GM12878 (cell line): ENCODE measurements around the gene ADGRV1. TPM values are rescaled to one million over a fixed set of nuclear protein-coding genes. Genes with fewer than 3 reads are reported as not detected.

Experiments
- ATAC-seq: fragments of 200-7000 bp; cut with Tn5 transposase; 3 replicates; pipeline ENCODE4 v1.9.1; 2020; ENCODE audit warnings: mild to moderate bottlenecking, moderate library complexity
- BruUV-seq: library from RNA; stranded (reverse); fragments of 400-500 nt; replicated peaks from 2 replicates; lab custom pipeline; 2021; lab: Mats Ljungman, UMichigan
- CTCF ChIA-PET: fragments of 300-600 bp; sonication (Branson Sonifier 250); formaldehyde crosslinking; extraction: SDS; loops from one replicate; lab custom pipeline; 2021; ENCODE audit warnings: inconsistent platforms; lab: Yijun Ruan, JAX
- POLR2A ChIA-PET: fragments of 350-600 bp; formaldehyde crosslinking; extraction: SDS; loops from one replicate; lab custom pipeline; 2021; ENCODE audit warnings: inconsistent platforms; lab: Charles Lee
- RAD21 ChIA-PET: fragments of 300-600 bp; sonication (Branson Sonifier 250); formaldehyde crosslinking; loops from one replicate; lab custom pipeline; 2023; ENCODE audit warnings: antibody characterized with exemption; ENCODE audit not compliant: unreplicated experiment; lab: Charles Lee
- SMC1A ChIA-PET: fragments of 300-600 bp; sonication (Branson Sonifier 250); formaldehyde crosslinking; loops from one replicate; lab custom pipeline; 2023; ENCODE audit not compliant: unreplicated experiment, uncharacterized antibody; lab: Charles Lee
- DNase-seq: peaks from one replicate; pipeline ENCODE4 v3.0.0-alpha.2; 2011; ENCODE audit warnings: low read depth, low spot score
- FAIRE-seq: peaks from 3 replicates; lab custom pipeline; 2011; peaks lifted over from hg19 to GRCh38; lab: Jason Lieb, UNC
- H2AFZ ChIP-seq: 2 replicates; pipeline ENCODE4 v1.6.0; 2011; ENCODE audit warnings: low read depth, low read length, control low read depth; ENCODE audit not compliant: control insufficient read depth
- H3K27ac ChIP-seq: 2 replicates; pipeline ENCODE4 v1.5.1; 2011; ENCODE audit warnings: control low read depth; ENCODE audit not compliant: control insufficient read depth, insufficient read depth
- H3K27me3 ChIP-seq, 2 experiments: replicated peaks in 1 of 2; 2 replicates each; pipeline versions ENCODE4 v1.6.0 to v1.6.1; 2011; ENCODE audit warnings: low read length in 1 of 2; ENCODE audit not compliant: control insufficient read depth in 2 of 2, insufficient read depth in 2 of 2
- H3K36me3 ChIP-seq, 2 experiments: 2 replicates each; pipeline ENCODE4 v1.5.1; 2011; ENCODE audit warnings: low read length in 1 of 2; ENCODE audit not compliant: control insufficient read depth in 2 of 2, insufficient read depth in 2 of 2
- H3K4me1 ChIP-seq: 2 replicates; pipeline ENCODE4 v1.6.1; 2011; ENCODE audit warnings: mild to moderate bottlenecking, low read length, moderate library complexity, mixed read lengths; ENCODE audit not compliant: control insufficient read depth, insufficient read depth
- H3K4me2 ChIP-seq: 2 replicates; pipeline ENCODE4 v1.6.0; 2011; ENCODE audit warnings: control low read depth; ENCODE audit not compliant: control insufficient read depth, insufficient read depth
- H3K4me3 ChIP-seq: fragments of 200-600 bp; sonication (generic); 2 replicates; pipeline ENCODE4 v1.5.1; 2016
- H3K79me2 ChIP-seq: 2 replicates; pipeline ENCODE4 v1.6.0; 2011; ENCODE audit warnings: low read length; ENCODE audit not compliant: control insufficient read depth, insufficient read depth
- H3K9ac ChIP-seq: 2 replicates; pipeline ENCODE4 v1.8.0; 2011; ENCODE audit warnings: low read length, control low read depth, mixed read lengths; ENCODE audit not compliant: control insufficient read depth, insufficient read depth
- H3K9me3 ChIP-seq: replicated peaks from 3 replicates; pipeline ENCODE4 v1.5.1; 2011; ENCODE audit warnings: mild to moderate bottlenecking, low read length; ENCODE audit not compliant: control insufficient read depth, insufficient read depth
- H4K20me1 ChIP-seq: 2 replicates; pipeline ENCODE4 v1.6.0; 2011; ENCODE audit not compliant: control insufficient read depth, insufficient read depth
- NFXL1 ChIP-seq: fragments of 450-650 bp; IDR thresholded peaks from 2 replicates; pipeline ENCODE4 v1.6.1; 2017; ENCODE audit warnings: antibody characterized with exemption, mild to moderate bottlenecking, borderline replicate concordance
- ZNF207 ChIP-seq: fragments of 450-650 bp; IDR thresholded peaks from 2 replicates; pipeline ENCODE4 v1.6.1; 2014; ENCODE audit warnings: antibody characterized with exemption, mild to moderate bottlenecking, borderline replicate concordance
- in situ Hi-C: fragments of 300-500 bp; cut with MboI; formaldehyde crosslinking; loops from 9 replicates; pipeline ENCODE4 v1.14.3; 2018; ENCODE audit warnings: mixed read lengths
- intact Hi-C: fragments of 100-400 bp; cut with micrococcal nuclease; formaldehyde crosslinking; loops from one replicate; pipeline ENCODE4 v1.14.2; 2022; ENCODE audit not compliant: unreplicated experiment
- polyA plus RNA-seq, 11 experiments: library from polyadenylated mRNA; depleted of rRNA in 4 of 11; unstranded in 6 of 11; stranded (reverse) in 5 of 11; fragments of >200 nt; fragmentation: Nextera tagmentation in 4 of 11; fragmentation: Illumina TruSeq in 1 of 11; extraction: Ambion mirVana in 4 of 11; extraction: Trizol in 1 of 11; gene quantifications; 1 replicate in 1 of 11; 2 replicates in 10 of 11; pipeline versions ENCODE4 v1.2.1 to v1.2.3, GENCODE V29; 2011 to 2016; ENCODE audit warnings: inconsistent platforms in 2 of 11, missing spikeins in 2 of 11, low read depth in 1 of 11
- total RNA-seq, 4 experiments: library from RNA; depleted of rRNA in 3 of 4; stranded (reverse); fragments of >200 nt in 3 of 4; fragmentation: Illumina TruSeq in 1 of 4; extraction: Trizol in 1 of 4; gene quantifications; 2 replicates each; pipeline versions ENCODE4 v1.2.1 to v1.2.3, GENCODE V29; 2013 to 2021
- TF ChIP-seq, protein P1 (sequence below): fragments of 450-650 bp; IDR thresholded peaks from 2 replicates; pipeline ENCODE4 v1.6.1; 2016; ENCODE audit warnings: mild to moderate bottlenecking
- TF ChIP-seq, protein P2 (sequence below): fragments of 450-650 bp; formaldehyde crosslinking; IDR thresholded peaks from 2 replicates; pipeline ENCODE4 v1.5.0; 2022; ENCODE audit warnings: mild to moderate bottlenecking, missing genetic modification characterization

The ADGRV1 gene
- total and polyA plus RNA-seq, 10 of the 15 experiments (the other 5 are each of a cell fraction or from before 2014, with no cell fraction given): 0.04 to 8.1 (median 0.16) TPM; not detected in 1

DNA sequence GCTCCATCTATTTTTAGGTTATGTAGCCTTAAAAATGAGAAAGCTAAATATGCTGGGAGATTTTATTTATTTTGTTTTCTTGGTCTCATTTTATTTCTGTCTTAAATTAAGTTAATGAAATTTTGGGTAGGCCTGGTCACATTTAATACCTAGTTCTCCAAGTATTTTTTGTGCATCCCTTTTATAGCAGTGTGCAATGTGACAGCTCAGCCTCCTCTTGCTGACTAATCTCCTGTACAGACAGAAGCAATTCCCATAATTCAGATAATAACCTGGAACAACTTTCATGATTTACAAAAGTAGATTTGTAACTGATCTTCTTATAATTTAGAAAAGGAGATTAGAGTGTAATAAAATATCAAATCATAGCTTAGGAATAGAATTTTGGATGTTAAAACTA lies 403.9 kb downstream of the ADGRV1 start:
- BruUV-seq: no TSS peak
- Histone ChIP-seq H3K4me2 (no peak overlapping the region), H3K27me3 (no peaks in the 10 kb centered on the region), H3K27ac (no peak overlapping the region), H3K4me3 (no peak overlapping the region), H3K79me2 (no peaks in the 10 kb centered on the region), H3K4me1 (no peaks in the 10 kb centered on the region), H4K20me1 (no peaks in the 10 kb centered on the region), H3K9me3 (no peaks in the 10 kb centered on the region), H3K36me3 (no peaks in the 10 kb centered on the region), H3K9ac (no peak overlapping the region), H2AFZ (no peak overlapping the region)
- no peak for FAIRE-seq
- ChIA-PET CTCF (interaction anchor here (0.6 to 1.8 kb wide), 3 partner anchors 30 to 551 kb away, joined by 3 to 6 read pairs (median 3); no protein-coding TSS in a partner anchor), RAD21 (no interaction called here), SMC1A (interaction anchor here (0.9 to 1.2 kb wide), 2 partner anchors 26 to 31 kb away, joined by 3 read pairs; no protein-coding TSS in a partner anchor), POLR2A (interaction anchor here (0.9 kb wide), 1 partner anchor 397 kb away, joined by 3 read pairs; no protein-coding TSS in a partner anchor)
- TF ChIP-seq ZNF207 (no peak), NFXL1 (no peak)
- TF ChIP-seq, protein P1, sequence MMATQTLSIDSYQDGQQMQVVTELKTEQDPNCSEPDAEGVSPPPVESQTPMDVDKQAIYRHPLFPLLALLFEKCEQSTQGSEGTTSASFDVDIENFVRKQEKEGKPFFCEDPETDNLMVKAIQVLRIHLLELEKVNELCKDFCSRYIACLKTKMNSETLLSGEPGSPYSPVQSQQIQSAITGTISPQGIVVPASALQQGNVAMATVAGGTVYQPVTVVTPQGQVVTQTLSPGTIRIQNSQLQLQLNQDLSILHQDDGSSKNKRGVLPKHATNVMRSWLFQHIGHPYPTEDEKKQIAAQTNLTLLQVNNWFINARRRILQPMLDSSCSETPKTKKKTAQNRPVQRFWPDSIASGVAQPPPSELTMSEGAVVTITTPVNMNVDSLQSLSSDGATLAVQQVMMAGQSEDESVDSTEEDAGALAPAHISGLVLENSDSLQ: no peak
- TF ChIP-seq, protein P2, sequence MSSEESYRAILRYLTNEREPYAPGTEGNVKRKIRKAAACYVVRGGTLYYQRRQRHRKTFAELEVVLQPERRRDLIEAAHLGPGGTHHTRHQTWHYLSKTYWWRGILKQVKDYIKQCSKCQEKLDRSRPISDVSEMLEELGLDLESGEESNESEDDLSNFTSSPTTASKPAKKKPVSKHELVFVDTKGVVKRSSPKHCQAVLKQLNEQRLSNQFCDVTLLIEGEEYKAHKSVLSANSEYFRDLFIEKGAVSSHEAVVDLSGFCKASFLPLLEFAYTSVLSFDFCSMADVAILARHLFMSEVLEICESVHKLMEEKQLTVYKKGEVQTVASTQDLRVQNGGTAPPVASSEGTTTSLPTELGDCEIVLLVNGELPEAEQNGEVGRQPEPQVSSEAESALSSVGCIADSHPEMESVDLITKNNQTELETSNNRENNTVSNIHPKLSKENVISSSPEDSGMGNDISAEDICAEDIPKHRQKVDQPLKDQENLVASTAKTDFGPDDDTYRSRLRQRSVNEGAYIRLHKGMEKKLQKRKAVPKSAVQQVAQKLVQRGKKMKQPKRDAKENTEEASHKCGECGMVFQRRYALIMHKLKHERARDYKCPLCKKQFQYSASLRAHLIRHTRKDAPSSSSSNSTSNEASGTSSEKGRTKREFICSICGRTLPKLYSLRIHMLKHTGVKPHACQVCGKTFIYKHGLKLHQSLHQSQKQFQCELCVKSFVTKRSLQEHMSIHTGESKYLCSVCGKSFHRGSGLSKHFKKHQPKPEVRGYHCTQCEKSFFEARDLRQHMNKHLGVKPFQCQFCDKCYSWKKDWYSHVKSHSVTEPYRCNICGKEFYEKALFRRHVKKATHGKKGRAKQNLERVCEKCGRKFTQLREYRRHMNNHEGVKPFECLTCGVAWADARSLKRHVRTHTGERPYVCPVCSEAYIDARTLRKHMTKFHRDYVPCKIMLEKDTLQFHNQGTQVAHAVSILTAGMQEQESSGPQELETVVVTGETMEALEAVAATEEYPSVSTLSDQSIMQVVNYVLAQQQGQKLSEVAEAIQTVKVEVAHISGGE (CRISPR knock-in tag): no peak
- no peak for ATAC-seq
- intact Hi-C loops: no loop called here
- no peak for DNase-seq
- in situ Hi-C loops: no loop called here
